NCI-H1417 treated with DMSO at 0.1 percent for 48 hours (cell line): Measurements from ENCODE around the gene SMOC2.
"Not testable (repeated sequence)": the region's sequence is repeated elsewhere in the genome, so short reads cannot be mapped to it uniquely, and the experiment has no call there.

Source experiments
- DNase-seq: peaks from one replicate; lab custom pipeline; 2025; lab: John Stamatoyannopoulos, UW

Gene SMOC2

DNA sequence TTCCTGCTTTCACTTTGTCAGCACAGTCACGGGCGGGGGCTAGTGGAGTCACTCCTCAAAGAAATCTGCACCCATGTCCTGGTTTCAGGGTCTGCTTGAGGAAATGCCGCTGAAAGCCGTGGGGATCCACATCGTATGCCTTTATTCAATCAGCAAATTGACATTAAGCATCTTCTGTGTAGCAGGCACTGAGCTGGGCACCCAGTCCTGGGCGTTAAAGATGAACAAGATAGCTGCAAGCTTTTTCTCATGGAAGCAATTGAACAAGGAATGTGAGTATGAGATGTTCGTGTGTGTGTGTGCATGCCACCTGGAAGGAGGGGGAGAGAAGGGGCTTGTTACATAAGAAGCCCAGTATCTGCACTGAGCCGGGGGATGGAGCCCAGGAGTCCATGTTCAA, 243.9 kb downstream of the SMOC2 start:
- DNase-seq, result no peak

GRCh38 chr6:168686029-168686738, 245.2 kb downstream of the SMOC2 start:
- DNase-seq, result no peak

- no peak for DNase-seq
Measured at GRCh38 chr6:168686831-168687730, 246.1 kb downstream of the SMOC2 start.

DNA sequence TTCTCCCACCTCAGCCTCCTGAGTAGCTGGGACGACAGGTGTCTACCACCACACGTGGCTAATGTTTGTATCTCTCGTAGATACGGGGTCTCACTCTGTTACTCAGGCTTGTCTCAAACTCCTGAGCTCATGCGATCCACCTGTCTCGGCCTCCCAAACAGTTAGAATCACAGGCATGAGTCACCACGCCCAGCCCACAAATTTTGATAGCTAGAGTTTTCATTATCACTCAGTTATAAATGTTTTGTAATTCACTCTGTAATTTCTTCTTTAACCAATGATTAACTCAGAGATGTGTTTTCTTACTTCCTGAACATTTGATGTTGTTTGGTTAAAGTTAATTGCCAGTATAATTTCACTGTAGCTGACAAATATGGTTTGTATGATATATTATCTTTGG, 249.3 kb downstream of the SMOC2 start:
- no peak for DNase-seq

GRCh38 chr6:168691774-168692173, 250.8 kb downstream of the SMOC2 start:
- DNase-seq, result no peak

DNA sequence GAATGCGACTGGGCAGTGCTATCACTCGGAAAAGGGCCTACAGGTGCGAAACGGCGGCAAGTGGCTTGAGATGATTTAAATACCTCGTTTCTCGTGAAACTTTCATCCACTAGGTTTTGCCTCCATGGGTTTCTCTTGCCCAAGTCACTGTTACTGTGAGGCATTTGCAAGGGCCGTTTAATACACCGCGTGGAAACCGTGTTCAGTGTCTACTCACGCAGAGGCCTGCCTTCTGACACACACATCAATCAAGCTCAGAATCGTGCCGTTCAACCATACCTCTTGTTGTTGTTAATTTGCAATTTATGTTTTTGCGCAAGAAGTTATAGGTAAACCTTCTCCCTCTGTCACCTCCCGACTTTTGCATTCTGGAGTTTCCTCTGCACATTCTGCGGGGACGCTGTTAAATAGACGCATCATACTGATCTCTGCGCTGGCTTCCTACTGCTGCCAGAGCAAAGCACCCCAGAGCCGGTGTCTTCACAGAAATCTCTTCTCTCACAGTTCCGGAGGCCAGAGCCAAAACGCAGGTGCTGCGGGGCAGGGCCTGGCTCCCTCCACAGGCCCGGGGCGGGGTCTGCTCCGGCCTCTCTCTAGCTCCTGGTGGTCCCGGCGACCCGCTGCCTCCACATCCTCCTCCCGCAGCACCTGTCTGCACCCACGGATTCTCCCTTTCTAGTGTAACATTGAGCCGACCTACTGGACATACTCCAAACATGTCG, 251.4 kb downstream of the SMOC2 start:
- DNase-seq, result no peak

DNA sequence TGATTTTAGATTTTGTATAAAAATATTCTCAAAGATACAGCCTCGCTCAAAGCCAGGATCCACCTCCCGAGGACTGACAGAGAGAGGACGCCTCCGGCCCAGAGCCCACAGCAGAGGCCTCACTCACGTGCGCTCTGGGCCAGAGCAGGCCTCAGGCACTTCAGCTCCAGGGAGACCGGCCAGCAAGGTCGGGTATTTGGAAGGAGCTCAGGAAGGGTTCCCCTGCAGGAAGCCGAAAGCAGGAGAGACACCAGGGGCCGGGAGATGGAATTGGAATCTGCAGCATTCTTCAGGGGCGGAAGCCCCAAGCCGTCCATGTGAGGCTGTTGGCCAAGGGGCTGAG, 251.9 kb downstream of the SMOC2 start:
- DNase-seq, result not testable (repeated sequence)

- not testable (repeated sequence) for DNase-seq
Measured at GRCh38 chr6:168694797-168695196, 253.8 kb downstream of the SMOC2 start.

DNA sequence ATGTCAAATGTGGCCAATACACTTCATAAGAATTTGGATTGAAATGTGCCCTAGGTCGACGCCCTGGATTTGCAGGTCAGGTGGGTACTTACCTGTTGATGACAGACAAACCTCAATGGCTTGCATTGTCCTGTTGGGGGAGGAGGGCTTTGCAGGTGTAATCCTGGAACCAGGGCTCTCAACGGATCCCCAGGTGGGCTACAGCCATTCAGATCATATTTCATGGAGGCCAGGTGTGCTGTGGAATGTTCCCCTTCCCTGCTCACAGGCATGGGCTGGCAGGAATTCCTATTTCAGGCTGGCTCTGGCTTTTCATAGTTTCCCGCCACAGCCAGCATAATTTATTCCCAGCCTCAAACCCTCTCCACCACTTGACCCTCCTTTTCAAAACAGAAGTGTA, 254.7 kb downstream of the SMOC2 start:
- DNase-seq, result no peak

DNA sequence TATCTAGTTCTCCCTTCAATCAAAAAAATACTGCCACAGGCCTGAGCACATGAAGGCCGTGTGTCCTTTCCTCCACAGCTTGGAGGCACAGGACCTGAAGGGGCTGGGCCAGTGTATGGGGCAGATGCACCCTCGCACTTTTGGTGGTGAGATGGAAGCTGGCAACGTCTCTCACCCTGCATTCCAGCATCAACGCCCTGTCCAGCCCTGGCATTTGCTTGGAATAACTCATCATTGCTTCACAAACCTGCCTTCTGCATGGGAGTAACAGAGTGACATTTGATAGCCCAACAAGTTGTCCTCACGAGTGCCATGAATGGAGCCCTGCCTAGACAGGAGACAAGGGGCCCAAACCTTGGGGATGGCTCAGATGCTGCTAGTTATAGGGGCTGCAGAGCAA, 257.9 kb downstream of the SMOC2 start:
- no peak for DNase-seq

- DNase-seq, result peak; percentile 31
Measured at GRCh38 chr6:168699631-168700295, 258.8 kb downstream of the SMOC2 start.

GRCh38 chr6:168700880-168701279, 259.9 kb downstream of the SMOC2 start:
- no peak for DNase-seq

- DNase-seq, result no peak
Measured at GRCh38 chr6:168703990-168704389, 263.0 kb downstream of the SMOC2 start.

GRCh38 chr6:168704678-168705077, 263.7 kb downstream of the SMOC2 start:
- DNase-seq, result no peak

DNA sequence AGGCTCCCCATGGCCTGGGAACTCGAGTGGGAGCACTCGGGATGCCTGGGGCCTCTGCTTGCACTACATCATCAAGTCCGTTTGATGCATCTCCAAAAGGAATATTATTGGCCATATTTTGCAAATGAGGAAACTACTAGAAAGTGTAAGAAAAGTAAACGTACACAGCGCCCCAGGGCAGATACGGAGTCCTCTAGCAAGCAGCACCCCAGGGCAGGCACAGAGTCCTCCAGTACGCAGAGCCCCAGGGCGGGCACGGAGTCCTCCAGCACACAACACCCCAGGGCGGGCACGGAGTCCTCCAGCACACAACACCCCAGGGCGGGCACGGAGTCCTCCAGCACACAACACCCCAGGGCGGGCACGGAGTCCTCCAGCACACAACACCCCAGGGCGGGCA, 264.3 kb downstream of the SMOC2 start:
- not testable (repeated sequence) for DNase-seq

- DNase-seq, result no peak
Measured at GRCh38 chr6:168706471-168707177, 265.6 kb downstream of the SMOC2 start.

DNA sequence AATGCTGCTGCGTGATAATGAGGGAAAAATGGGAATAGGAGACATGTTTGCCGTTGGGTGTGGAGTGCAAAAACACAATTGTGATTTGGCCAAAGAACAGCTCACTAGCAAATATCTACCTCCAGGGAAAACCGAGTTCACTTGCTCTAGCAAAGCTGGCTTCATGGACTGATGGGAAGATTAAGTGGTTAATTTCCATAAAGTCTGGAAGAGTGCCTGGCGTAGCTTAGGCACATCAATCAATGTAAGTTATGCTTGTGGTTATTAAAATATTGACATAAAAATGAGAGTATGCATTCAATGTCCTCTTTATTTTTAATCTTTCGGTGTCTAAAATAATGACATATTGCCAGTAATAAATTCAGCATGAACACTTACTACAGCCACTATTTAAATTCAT, 267.5 kb downstream of the SMOC2 start:
- DNase-seq, result no peak

GRCh38 chr6:168708984-168709383, 268.0 kb downstream of the SMOC2 start:
- no peak for DNase-seq

DNA sequence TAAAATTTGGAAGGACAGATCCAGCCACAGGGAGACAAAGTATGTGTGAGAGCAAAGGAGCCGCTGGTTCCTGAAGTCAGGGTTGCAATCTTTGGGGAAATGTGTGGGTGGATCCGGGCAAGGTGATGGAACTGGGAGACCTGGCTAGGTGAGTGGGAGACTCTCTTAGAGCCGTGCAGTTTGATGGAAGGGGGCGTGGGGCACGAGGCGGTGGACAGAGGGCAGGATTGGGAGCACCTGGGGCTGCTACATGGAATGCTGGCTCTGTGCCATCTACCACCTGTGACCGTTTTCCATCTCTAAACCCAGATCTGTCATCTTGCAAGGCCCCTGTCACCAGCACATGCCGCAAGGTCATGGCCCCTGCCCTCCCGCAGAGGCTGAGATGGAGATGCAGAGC, 268.4 kb downstream of the SMOC2 start:
- no peak for DNase-seq

DNA sequence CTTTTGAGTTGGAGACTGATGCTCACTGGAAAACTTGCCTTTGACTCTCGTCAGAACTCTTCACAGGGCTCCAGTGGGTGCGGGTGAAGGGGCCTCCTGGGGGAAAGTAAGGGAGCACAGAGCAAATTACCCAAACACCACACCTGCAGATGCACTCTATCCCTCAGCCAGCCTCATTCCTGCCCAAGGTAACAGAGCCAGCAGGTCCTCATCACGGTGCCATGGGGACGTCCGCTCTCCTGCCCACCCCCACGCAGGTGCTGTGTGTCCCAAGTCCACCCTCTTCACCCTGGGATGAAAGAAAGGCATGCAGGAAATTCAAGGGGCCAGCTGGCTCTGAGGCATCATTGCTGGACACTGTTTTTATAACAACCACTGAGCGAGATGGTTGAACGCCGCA, 269.0 kb downstream of the SMOC2 start:
- DNase-seq, result no peak

GRCh38 chr6:168711049-168711640, 270.2 kb downstream of the SMOC2 start:
- no peak for DNase-seq
